ENCODE results near the gene TUBA4A. TPM values are rescaled to one million over a fixed set of nuclear protein-coding genes. Genes with fewer than 3 reads are reported as not detected.
A peak's percentile ranks its signal among the peaks of the same experiment; 100 is the strongest.

TUBA4A gene
- total RNA-seq, 1 experiment from 2014 or later, result 40.8 TPM

DNA sequence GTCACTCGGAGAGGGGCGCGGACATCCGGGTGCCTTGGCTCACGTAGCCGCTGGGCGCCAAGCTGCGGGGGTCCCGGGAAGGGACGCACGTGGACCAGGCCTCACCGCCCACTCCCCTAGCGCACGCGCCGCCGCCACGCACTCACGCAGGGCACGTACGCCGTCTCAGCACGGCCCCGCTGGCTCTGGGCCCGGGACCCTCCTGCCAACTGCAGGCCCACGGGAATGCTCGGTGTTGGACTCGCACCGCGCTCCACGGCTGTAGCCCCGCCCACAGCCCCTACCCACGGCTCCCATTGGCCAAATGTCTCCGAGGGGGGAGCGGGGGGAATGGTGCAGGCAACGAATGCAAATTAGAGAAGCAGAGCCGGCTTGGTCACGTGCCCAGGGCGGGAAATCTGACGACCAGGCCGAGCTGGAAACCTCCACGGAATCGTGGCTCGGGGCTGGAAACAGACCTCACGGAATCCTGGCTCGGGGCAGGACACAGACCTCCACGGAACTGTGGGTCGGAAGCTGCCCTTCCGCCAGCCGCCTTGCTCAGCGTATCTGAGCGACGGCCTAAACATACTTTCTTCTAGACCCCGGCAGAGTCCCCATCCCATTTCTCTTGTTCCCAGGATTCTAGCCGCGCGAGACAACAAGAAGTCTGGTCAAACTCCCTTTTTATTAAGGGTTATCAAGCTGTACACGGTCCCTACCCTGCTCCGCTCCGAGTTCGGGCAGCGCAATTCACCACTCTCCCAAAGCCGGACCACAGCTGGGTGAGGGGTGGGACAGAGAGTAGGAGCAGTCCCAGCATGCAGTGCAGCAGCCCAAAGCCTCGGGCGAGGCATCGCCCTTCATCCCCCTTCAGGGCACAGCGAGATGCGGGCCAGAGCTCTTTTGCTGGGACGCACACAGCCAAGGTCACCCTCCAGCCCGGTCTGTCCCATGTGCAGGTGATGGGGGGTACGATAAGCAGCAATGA, 34.7 kb downstream of the TUBA4A start, which contains the start of gene ABCB6:
ABCB6 (minus strand) TSS at position 227 of the 970 bp plus-strand sequence. CDS start 285 bp downstream, outside the sequence.
- DNase-seq (ENCODE audit: low spot score) (peak; percentile 92), ATAC-seq (peak; percentile 74)
- Mint-ChIP-seq H3K9me3 (no peaks in the 10 kb centered on the region), H3K4me1 (peaks cover 25% of the 10 kb centered on the region), H3K27ac (peak within 1 kb of the TSS; percentile 79), H3K36me3 (peaks cover 38% of the 10 kb centered on the region), H3K4me3 (peak within 1 kb of the TSS; percentile 85), H3K27me3 (ENCODE audit: low read depth) (no peaks in the 10 kb centered on the region)
- ChIA-PET CTCF (interaction anchor here (0.7 to 2.8 kb wide), 11 partner anchors 10 to 310 kb away, joined by 3 to 24 read pairs (median 4); partner anchors contain the start of genes ANKZF1, ATG9A, DNPEP and TUBA4B), POLR2A (interaction anchor here (1.0 to 3.0 kb wide), 8 partner anchors 11 to 265 kb away, joined by 4 to 21 read pairs (median 10); partner anchors contain the start of genes ANKZF1, ATG9A, DNAJB2 and DNPEP)
- TF ChIP-seq, protein P1, sequence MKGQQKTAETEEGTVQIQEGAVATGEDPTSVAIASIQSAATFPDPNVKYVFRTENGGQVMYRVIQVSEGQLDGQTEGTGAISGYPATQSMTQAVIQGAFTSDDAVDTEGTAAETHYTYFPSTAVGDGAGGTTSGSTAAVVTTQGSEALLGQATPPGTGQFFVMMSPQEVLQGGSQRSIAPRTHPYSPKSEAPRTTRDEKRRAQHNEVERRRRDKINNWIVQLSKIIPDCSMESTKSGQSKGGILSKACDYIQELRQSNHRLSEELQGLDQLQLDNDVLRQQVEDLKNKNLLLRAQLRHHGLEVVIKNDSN (CRISPR knock-in tag; IDR thresholded peaks at IDR 0.05), result peak; percentile 99
- TF ChIP-seq FOXK1 (CRISPR knock-in tag; IDR thresholded peaks at IDR 0.05) (peak; percentile 83), GTF2I (CRISPR knock-in tag; conservative IDR thresholded peaks at IDR 0.05) (no peak), JUN (CRISPR knock-in tag; IDR thresholded peaks at IDR 0.05) (no peak; the same call in 1 of the 2 replicates), ZNF416 (CRISPR knock-in tag; IDR thresholded peaks at IDR 0.05) (0 out of 2 replicates have a peak, but pooled peaks have one; percentile 29), TCF7 (CRISPR knock-in tag; IDR thresholded peaks at IDR 0.05; ENCODE audit: low read depth) (no peak), IRF2 (CRISPR knock-in tag; IDR thresholded peaks at IDR 0.05; ENCODE audit: borderline replicate concordance, low read depth) (no peak), MXD4 (CRISPR knock-in tag; IDR thresholded peaks at IDR 0.05; ENCODE audit: borderline replicate concordance) (no peak), SMAD3 (CRISPR knock-in tag; IDR thresholded peaks at IDR 0.05; ENCODE audit: borderline replicate concordance) (peak; percentile 62; the same call in 1 of the 2 replicates), PRRX2 (CRISPR knock-in tag; IDR thresholded peaks at IDR 0.05) (peak; percentile 9; the same call in 1 of the 2 replicates), NR1H2 (CRISPR knock-in tag; IDR thresholded peaks at IDR 0.05) (no peak), ZNF121 (CRISPR knock-in tag; IDR thresholded peaks at IDR 0.05) (no peak)
- TF ChIP-seq, protein P2, sequence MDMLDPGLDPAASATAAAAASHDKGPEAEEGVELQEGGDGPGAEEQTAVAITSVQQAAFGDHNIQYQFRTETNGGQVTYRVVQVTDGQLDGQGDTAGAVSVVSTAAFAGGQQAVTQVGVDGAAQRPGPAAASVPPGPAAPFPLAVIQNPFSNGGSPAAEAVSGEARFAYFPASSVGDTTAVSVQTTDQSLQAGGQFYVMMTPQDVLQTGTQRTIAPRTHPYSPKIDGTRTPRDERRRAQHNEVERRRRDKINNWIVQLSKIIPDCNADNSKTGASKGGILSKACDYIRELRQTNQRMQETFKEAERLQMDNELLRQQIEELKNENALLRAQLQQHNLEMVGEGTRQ (CRISPR knock-in tag; IDR thresholded peaks at IDR 0.05), result peak; percentile 98
- TF ChIP-seq, protein P3, sequence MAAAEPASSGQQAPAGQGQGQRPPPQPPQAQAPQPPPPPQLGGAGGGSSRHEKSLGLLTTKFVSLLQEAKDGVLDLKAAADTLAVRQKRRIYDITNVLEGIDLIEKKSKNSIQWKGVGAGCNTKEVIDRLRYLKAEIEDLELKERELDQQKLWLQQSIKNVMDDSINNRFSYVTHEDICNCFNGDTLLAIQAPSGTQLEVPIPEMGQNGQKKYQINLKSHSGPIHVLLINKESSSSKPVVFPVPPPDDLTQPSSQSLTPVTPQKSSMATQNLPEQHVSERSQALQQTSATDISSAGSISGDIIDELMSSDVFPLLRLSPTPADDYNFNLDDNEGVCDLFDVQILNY (CRISPR knock-in tag; IDR thresholded peaks at IDR 0.05), result peak; percentile 91
- TF ChIP-seq, protein P4, sequence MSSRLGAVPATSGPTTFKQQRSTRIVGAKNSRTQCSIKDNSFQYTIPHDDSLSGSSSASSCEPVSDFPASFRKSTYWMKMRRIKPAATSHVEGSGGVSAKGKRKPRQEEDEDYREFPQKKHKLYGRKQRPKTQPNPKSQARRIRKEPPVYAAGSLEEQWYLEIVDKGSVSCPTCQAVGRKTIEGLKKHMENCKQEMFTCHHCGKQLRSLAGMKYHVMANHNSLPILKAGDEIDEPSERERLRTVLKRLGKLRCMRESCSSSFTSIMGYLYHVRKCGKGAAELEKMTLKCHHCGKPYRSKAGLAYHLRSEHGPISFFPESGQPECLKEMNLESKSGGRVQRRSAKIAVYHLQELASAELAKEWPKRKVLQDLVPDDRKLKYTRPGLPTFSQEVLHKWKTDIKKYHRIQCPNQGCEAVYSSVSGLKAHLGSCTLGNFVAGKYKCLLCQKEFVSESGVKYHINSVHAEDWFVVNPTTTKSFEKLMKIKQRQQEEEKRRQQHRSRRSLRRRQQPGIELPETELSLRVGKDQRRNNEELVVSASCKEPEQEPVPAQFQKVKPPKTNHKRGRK (CRISPR knock-in tag; IDR thresholded peaks at IDR 0.05; ENCODE audit: borderline replicate concordance), result no peak
- TF ChIP-seq, protein P5, sequence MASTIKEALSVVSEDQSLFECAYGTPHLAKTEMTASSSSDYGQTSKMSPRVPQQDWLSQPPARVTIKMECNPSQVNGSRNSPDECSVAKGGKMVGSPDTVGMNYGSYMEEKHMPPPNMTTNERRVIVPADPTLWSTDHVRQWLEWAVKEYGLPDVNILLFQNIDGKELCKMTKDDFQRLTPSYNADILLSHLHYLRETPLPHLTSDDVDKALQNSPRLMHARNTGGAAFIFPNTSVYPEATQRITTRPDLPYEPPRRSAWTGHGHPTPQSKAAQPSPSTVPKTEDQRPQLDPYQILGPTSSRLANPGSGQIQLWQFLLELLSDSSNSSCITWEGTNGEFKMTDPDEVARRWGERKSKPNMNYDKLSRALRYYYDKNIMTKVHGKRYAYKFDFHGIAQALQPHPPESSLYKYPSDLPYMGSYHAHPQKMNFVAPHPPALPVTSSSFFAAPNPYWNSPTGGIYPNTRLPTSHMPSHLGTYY (CRISPR knock-in tag; IDR thresholded peaks at IDR 0.05), result no peak
- TF ChIP-seq, protein P6, sequence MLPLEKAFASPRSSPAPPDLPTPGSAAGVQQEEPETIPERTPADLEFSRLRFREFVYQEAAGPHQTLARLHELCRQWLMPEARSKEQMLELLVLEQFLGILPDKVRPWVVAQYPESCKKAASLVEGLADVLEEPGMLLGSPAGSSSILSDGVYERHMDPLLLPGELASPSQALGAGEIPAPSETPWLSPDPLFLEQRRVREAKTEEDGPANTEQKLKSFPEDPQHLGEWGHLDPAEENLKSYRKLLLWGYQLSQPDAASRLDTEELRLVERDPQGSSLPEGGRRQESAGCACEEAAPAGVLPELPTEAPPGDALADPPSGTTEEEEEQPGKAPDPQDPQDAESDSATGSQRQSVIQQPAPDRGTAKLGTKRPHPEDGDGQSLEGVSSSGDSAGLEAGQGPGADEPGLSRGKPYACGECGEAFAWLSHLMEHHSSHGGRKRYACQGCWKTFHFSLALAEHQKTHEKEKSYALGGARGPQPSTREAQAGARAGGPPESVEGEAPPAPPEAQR (CRISPR knock-in tag; IDR thresholded peaks at IDR 0.05), result no peak
- TF ChIP-seq, protein P7, sequence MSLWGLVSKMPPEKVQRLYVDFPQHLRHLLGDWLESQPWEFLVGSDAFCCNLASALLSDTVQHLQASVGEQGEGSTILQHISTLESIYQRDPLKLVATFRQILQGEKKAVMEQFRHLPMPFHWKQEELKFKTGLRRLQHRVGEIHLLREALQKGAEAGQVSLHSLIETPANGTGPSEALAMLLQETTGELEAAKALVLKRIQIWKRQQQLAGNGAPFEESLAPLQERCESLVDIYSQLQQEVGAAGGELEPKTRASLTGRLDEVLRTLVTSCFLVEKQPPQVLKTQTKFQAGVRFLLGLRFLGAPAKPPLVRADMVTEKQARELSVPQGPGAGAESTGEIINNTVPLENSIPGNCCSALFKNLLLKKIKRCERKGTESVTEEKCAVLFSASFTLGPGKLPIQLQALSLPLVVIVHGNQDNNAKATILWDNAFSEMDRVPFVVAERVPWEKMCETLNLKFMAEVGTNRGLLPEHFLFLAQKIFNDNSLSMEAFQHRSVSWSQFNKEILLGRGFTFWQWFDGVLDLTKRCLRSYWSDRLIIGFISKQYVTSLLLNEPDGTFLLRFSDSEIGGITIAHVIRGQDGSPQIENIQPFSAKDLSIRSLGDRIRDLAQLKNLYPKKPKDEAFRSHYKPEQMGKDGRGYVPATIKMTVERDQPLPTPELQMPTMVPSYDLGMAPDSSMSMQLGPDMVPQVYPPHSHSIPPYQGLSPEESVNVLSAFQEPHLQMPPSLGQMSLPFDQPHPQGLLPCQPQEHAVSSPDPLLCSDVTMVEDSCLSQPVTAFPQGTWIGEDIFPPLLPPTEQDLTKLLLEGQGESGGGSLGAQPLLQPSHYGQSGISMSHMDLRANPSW (CRISPR knock-in tag; conservative IDR thresholded peaks at IDR 0.05; ENCODE audit: low read depth), result no peak
- TF ChIP-seq, protein P8, sequence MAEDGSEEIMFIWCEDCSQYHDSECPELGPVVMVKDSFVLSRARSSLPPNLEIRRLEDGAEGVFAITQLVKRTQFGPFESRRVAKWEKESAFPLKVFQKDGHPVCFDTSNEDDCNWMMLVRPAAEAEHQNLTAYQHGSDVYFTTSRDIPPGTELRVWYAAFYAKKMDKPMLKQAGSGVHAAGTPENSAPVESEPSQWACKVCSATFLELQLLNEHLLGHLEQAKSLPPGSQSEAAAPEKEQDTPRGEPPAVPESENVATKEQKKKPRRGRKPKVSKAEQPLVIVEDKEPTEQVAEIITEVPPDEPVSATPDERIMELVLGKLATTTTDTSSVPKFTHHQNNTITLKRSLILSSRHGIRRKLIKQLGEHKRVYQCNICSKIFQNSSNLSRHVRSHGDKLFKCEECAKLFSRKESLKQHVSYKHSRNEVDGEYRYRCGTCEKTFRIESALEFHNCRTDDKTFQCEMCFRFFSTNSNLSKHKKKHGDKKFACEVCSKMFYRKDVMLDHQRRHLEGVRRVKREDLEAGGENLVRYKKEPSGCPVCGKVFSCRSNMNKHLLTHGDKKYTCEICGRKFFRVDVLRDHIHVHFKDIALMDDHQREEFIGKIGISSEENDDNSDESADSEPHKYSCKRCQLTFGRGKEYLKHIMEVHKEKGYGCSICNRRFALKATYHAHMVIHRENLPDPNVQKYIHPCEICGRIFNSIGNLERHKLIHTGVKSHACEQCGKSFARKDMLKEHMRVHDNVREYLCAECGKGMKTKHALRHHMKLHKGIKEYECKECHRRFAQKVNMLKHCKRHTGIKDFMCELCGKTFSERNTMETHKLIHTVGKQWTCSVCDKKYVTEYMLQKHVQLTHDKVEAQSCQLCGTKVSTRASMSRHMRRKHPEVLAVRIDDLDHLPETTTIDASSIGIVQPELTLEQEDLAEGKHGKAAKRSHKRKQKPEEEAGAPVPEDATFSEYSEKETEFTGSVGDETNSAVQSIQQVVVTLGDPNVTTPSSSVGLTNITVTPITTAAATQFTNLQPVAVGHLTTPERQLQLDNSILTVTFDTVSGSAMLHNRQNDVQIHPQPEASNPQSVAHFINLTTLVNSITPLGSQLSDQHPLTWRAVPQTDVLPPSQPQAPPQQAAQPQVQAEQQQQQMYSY (CRISPR knock-in tag; IDR thresholded peaks at IDR 0.05), result no peak

Measured in WTC11 (cell line).